GM21528 (cell line): ENCODE results near the gene TIRAP.

Experiments used
- ATAC-seq: cut with Tn5 transposase; IDR thresholded peaks from one replicate; pipeline ENCODE4 v1.9.1; 2021; ENCODE audit warnings: mild to moderate bottlenecking, moderate library complexity; ENCODE audit not compliant: unreplicated experiment, low FRiP score

Gene TIRAP

DNA sequence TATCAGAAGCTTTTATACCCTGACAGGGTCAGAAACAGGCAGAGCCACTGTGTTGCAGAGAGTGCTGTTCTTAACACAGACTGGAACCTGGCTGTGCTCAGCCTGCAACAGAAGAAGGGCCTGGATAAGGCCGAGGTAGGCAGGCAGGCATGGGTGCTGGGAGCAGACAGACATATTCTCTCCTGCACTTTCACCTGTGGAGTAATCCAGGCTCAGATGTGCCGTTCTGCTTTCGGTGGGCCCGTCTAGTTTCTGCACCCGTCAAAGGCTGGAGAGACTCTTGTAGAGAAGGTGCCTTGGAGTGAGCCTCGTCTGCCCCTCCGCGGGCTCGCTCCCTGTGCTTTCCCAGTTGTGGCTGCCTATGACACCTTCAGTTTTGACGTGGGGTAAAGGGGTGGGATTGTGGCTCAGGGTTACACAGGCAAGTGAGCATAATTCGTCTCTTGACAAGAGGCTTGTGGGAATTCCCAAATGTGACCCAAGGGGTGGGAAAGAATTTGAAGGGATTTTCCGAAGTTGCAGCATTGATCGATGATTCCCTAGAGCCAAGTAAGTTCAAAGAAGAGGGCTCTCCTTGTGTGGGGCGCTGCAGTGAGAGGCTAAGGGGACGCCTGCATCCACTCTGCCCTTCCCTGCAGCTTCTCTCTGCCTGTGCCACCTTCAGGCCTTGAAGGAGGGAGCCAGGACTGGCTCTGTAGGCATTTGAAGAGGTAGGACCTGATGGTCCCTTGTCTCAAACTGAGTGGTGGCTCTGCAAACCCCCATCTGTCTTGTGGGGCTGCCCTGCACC lies 56.4 kb downstream of the TIRAP start:
- no peak for ATAC-seq

DNA sequence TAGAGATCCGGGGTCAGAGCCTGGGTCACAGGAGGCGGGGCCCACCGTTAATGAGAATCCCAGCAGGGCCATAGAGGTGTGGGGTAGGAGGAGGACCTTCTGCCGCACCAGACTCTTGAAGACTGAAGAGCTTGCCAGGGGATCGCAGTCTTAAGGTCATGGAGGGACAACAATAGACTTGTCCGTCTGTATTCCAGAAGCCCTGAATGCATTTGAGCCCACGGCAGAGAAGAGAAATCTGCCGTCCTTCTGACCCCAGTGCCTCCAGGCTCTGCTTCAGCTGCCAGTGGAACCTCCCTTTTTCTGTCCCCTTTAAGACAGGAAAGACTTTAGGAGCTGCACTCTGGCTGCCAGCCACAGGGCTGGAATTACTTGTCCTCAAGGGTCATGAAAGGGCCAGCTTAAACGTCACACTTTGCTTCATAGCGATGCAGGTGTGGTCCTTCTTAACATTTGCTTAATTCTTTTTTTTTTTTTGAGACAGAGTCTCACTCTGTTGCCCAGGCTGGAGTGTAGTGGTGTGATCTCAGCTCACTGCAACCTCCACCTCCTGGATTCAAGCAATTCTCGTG lies 57.1 kb downstream of the TIRAP start:
- no peak for ATAC-seq

DNA sequence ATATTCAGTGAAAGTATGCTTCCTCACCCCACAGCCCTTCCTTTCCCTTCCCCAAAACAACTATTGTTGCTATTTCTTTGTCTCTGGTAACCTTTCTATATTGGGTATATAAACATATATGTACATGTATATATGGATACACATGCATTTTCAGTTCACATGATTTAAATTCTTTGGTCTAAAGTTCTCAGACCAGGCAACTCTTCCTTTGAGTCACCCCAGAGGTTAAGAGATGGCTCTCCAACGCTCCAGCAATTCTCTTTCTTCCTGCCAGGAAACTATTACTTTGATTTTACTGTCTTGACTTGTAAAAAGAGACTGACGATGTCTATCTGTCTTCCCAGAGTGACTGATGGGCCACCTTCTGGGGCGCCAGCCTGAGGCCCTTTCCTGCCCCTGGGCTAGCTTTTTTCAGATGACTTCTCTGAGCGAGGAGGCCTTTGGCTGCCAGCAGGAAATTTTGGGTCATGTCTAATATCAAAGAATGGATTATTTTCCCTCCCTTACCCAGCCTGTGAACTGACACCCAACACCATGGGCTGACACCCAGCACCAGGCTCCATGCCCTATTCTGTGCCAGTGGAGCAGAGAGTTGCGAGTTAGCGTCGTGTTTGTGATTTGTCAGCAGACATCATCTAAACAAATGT lies 58.2 kb downstream of the TIRAP start:
- ATAC-seq: no peak

DNA sequence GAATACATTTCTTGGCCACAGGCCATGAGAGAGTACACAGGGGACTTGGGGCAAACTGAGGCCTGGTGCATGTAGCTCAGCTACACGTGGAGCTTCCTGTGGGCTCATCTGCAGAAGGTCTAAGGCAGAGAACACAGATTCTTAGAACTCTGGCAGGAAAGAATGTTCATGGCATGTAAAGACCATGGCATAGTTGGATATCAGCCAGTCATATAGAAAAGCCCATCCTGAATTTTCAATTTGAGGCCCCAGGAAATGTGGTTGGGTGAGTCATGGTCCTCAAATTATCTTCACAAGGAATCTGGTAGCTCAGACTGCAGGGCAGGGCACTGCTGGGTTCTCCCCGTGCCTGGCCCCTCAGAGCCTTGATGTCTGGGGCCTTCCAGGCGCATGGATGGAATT lies 58.9 kb downstream of the TIRAP start:
- no peak for ATAC-seq

DNA sequence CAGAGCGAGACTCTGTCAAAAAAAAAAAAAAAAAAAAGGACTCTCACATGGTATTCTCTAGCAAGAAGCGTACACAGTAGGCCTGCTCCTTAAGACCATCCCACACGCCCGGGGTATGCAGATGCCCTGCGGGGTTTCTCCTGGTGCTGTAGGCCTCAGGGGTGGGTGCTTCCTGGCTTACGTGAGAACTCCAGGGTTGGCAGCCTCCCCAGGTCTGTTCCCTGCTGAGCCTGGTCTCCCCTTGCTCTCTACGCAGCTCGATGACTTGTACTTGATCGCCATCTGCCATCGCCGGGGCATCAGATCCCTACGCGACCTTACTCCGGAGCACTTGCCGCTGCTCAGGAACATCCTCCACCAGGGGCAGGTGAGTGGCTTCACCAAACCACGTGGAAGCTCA lies 60.2 kb downstream of the TIRAP start:
- ATAC-seq: no peak
